ENCODE data around the gene SESN1.

SESN1 gene

DNA sequence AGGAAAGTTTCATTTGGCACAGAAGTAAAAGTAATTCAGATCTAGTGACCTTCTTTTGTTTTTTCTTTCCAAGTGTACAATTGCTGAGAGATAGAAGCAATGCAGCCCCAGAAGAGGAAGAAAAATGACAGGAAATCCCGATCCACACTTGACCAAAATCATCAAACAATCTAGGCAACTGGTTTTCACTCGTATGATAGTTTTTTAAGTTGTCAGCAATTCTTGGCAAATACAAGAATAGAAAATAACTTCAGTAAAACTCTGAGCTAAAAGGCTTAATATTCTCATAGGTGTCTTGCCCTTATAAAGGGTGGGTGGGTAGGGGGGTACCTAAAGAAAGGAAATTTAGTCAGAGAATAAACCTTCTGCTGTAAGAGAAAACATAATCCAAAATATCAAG lies 36.0 kb downstream of the SESN1 start:
- no peak for DNase-seq

DNA sequence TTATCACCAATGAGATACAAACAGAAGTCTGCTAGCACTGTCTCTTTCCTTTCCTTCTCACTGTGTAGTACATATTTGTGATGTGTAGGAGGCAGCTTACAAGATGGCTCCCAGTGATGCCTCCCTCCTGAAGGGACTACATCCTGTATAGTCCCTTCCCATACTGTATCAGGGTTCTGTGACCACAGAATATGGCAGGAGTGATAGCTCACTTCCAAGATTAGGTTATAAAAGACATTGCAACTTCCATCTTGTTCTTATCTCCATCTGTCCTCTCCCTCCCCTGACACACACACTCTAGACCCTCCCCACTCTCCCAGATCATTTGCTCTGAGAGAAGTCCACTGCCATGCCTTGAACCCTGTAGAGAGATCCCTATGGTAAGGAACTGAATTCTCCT lies 38.0 kb downstream of the SESN1 start:
- no peak for DNase-seq

DNA sequence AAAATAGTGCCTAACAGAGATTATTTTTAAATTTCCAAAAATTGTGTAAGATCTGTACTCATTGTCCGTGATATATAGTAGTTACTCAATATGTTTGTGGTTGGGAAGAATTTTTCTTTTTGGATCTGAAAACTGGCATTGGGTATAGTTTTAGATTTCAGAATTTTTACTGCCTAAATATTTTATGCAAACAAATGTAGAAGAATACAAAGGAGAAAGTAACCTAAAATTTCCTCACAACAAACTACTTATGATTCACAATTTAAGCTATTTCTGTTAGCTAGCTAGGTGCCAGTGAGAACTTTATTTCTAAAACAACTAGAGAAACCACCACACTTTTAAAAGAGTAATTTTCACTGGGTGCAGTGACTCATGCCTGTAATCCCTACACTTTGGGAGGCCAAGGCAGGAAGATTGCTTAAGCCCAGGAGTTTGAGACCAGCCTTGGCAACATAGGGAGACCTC lies 38.8 kb downstream of the SESN1 start:
- peak; percentile 58 for DNase-seq

DNA sequence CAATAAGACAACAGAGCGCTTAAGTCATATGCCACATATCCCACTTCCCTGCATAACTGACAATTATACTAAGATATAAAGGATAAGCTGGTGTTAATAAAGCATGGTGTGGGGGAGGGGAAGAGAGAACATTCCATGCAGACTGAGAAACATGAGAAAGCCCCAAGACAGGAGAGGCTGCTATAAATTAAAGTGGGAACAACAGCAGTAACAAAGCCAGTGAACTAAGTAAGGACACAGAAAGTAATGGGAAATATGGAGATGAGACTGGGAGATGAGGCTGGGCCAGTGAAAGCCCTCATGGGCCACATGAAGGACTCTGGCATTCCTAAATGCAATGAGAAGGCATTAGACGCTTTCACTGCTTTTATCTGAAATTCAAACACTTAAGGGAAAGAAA lies 41.3 kb downstream of the SESN1 start:
- peak; percentile 65 for DNase-seq

DNA sequence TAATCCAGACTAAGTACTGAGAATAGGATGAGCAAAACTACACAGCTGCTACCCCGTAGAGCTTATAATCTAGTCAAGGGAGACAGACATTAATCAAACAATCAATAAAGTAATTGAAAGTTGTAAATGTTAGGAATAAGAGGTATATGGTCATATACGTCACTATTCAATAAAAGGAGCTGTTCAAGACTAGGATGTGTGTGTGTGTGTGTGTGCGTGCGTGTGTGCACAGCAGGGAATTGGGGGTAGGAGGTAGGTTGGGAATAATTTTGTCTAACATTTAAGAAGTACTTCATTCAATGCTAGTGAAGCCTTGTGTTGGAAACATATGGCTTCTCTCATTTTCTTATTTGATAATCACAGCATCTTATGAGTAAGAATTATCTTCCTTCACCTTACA lies 41.8 kb downstream of the SESN1 start:
- no peak for DNase-seq

DNA sequence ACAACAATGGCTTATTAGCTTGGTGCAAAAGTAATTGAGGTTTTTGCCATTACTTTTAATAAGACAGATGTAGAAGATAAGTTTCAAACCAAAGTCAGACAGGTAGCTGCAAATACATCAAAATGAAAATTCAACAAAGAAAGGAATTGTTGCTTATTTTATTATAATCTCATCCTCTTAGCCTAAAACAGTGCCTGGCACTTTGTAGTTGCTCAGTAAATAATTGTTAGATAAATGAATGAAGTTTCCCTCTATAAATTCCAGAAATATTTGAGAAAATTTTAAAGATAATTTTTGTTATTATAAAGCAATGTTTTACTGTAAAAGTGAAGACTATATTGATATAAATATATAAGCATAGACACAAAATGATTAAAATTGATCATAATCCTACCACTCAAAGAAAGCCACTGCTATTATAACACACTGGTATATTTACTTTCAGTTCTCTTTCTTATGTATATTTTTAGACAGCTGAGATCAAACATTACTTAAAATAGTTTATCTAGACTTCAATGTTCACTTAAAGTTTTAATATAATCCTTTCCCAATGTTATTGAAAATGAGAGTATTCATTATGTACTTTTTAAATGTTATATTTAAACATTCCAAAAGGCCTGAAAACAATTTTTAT lies 42.5 kb downstream of the SESN1 start:
- DNase-seq: no peak

DNA sequence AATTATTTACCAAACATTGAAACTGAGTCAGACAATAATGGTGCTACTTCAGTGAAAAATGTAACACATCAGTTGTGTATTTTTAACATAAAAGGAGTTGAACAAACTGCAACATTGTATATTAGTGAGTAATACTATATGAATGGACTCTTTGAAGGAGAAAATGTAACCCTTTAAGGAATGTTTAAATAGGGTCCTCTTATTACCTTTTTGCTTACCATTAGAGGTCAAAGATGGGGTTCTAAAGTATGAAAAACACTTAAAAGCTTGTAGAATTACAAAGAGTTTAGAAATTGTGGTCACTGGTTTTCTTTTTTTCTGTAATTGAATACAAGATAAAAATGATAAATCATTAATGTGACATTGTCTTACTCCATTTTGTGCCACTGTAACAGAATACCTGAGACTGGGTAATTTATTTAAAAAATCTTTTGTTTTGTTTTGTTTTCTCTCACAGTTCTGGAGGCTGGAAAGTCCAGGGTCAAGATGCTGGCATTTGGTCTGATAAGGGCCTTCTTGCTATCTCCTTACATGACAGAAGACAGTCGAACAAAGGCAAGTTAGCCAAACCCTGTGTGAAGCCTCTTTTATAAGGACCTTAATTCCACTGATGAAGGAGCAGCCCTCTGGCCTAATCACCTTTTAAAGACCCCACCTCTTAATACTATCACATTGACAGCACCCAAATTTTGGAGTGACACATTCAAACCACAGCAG lies 43.2 kb downstream of the SESN1 start:
- peak; percentile 36 for DNase-seq

DNA sequence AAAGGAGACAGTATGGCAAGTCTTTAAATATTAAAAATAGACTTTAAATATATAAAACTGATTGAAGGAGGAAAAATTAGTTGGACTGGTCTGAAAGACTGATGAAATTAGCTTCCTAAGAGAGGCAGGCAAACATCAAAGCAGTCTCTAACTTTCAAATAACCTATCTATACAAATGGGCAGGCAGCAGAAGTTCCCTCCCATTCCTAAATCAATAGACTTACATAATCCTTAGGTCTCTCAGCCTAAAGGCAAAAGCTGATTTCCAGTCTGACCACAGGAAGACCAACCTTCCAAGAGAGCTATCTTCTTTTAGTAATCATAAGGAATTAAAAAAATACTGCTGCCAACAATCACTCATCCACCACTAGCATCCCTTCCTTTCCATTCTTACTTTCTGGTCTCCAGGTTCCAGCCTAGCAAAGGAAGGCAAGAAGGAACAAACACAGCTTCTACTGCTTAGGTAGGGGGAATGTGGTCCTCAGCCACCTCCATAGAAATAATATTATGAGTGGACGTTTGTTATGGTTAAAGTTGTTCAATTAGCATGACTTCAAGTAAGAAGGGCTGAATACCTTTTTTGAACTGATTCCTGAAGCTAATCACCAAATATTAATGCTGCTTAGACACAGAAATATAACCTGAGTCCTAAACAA lies 44.1 kb downstream of the SESN1 start:
- DNase-seq: no peak

DNA sequence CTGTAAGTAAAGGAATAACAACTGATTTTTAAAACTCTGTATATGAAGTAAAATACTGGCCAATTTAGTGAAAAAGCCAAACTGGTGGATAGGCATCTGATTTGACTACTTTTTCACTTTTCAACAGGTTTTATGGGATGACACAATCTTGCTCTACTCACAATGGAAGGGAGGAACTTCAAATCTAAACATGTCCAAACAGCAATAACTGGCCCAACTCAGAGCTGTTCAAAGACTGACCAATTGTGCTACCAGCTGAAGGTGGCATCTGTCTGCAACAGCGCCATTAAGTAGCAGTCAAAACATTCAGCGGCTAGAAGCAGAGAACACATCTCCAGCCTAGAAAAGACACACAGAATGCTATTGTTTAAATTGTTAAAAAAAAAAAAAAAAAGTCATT lies 44.6 kb downstream of the SESN1 start:
- no peak for DNase-seq

DNA sequence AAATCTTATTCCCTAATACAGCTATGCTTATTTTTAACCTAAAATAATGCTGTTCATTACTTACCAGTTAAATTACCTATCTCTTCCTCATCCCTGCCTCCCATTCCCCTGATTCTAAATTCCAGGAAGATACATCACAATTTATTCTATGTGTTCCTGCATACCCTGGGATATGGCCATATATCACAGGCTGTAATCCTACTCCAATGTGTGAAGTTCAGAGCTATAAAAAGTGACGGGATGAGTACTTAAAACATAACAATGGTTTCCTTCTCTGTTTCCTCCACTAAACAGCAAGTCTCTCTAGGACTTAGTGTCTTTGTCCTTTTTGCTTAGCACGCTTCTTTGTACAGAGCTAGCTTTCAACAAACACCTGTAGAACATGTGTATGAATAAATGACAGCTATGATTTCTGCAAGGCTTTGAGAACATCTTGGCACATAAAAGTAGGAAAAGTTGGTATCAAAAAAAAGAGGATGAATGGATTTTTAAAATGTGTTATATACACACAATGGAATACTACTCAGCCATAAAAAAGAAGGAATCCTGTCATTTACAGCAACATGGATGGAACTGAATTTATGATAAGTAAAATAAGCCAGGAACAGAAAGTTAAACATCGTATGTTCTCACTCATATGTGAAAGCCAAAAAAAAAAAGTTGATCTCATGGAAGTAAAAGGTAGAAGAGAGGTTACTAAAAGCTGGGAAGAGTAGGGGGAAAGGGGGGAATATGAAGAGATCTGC lies 45.8 kb downstream of the SESN1 start:
- DNase-seq: peak; percentile 43

DNA sequence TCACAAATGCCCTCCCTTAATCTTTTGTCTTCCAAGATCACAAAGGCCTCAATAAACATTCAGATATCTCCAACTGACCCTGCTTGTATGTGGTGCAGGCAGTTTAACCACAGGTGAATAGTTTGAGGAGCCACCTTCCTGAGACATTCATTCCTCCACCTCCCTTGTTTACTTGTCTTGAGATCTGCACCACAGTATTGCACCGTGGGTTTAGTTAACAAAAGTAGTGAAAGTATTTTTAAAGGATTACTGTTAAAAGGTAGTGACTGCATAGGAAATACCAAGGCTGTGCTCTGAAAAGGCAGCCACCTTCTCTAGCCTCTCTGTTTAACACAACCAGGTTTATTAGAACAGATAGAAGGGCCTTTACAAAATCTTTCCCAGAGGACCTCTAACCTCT lies 46.5 kb downstream of the SESN1 start:
- DNase-seq: no peak

DNA sequence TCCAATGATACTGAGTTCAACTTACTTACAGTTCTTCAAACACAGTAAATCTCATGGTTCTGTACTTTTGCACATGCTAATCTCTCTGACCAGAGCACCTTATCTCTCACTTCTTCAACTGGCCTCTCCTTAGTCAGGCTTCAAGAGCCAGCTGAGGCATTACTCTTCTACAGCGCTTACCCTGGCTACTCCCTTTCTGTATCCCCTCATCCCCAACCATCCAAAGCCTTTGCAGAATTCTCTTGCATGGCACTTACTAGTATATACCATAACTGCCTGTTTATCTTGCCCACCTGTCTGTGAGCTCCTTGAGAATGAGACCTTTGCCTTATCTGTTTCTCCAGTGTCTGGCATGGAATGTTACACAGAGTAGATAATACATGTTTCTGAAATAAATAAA lies 49.2 kb downstream of the SESN1 start:
- DNase-seq: no peak

DNA sequence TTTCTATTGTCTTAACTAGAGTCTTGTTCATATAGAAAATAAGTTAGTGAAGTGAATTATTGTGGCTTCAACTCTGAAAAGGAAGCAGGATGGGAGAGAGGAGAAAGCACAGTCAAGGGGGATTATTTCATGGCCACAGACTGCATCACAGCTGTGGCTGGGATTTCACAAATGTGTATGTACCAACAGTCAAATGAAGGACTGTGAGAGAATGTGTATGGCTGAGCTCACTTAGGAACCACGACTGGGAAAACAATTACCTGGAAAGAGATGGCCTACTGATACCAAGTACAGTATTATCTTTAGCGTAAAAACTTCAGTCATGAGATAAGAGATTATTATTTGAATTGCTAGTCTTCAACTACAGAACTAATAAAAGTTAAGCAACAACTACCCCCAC lies 54.9 kb downstream of the SESN1 start:
- DNase-seq: no peak

DNA sequence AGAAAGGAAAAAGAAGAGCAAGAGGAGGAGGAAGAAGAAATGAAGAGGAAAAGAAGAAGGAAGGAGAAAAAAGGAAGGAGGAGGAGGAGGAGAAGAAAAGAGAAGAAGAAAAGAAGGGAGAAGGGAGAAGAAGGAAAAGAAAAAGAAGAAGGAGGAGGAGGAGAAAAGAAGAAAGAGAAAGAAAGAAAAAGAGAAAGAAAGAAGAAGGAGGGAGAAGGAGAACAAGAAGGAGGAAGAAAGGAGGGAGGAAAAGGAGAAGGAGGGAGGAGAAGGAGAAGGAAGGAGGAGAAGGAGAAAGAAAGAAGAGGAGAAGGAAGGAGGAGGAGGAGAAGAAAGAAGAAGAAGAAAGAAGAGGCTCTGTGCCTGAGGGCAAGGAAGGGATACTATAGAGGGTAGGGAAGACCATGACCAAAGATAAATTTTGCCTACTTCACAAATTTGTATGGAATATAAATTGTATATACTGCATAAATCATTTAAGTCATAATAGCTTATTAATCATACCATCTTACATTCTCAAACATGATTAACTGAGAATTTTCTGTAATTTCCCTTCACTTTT lies 55.7 kb downstream of the SESN1 start:
- no peak for DNase-seq

DNA sequence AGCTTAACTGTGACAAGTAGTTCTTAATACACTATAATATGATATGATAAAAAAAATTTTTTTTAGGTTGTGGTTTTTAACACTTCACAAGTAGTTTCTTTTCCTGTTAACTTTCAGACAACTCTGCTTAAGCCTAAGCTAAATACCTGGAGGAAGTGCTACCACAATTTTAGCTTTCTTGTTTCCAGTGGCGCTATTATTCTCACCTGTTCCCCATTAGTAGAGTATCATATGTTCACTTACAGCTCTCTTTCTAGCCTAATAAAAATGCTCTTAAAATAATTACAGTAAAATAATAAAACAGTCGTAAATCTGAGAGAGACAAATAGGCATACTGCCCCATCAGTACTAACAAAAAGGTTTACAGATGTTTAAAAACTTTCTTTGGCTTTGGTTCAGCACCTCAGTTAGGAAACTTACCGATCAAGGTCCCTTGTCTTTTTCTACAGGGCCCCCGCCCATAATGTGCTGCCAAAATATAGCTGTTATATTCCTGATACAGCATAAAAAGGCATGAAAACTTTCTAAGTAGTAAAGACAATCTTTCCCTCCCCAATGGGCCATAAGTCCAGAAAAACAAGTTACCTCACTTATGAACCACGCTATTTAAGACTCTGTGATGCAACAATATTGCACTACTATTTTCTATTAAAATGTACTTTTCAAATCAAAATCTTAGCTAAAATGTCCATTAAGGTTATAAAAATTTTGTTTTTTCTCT lies 57.9 kb downstream of the SESN1 start:
- DNase-seq: no peak

DNA sequence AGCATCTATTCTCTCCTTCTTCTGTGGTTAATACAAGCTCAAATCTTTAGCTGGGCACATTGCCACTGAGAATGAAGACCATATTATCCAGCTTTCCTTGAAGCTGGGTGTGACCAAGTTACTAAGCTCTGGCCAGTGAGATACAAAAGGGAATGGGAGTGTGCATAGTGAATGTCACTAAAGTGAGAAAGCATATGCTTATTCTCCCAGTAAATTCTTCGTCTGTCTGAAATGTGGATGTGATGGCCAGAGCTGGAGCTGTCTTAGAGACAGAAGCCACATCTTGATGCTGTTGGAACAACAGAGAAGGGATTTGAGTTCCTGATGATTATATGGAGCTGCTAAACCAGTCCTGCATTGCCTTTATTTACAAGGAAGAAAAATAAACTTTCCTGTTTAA lies 60.1 kb downstream of the SESN1 start:
- no peak for DNase-seq

DNA sequence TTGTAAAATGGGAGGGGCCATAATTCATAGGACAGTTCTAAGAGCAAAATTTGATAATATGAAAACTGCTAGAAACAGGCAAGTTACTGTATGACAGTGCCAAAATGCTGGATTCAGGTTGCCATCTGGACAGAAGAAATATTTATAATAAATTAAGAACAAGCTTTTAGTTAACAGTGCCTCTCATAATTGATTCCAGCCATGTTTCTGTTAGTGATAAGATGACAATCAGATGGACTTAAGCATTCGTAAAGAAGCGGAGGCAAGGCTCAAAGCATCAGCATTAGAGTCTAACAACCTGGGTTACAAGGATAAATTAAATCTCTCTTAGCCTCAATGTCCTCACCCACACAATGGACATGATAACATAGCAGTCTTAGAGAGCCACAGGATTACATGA lies 61.0 kb downstream of the SESN1 start:
- DNase-seq: no peak

DNA sequence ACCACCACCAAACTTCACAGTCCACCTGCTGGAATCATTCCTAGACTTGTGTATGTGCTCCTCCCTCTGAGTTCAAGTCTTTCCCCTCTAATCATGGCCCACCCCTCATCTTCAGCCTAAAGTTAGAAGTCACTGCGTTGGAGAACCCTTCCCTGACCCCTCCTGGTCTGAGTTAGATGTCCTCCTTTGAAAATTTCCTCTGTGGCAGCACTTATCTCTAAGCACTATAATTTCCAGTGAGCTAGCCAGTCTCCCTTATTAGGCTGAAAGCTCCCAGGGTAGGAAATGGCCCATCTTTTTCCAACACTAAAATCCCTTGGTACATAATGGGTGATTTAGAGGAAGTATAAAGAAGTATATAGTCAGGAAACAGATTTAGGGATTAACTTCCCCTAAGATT lies 63.2 kb downstream of the SESN1 start:
- DNase-seq: no peak

DNA sequence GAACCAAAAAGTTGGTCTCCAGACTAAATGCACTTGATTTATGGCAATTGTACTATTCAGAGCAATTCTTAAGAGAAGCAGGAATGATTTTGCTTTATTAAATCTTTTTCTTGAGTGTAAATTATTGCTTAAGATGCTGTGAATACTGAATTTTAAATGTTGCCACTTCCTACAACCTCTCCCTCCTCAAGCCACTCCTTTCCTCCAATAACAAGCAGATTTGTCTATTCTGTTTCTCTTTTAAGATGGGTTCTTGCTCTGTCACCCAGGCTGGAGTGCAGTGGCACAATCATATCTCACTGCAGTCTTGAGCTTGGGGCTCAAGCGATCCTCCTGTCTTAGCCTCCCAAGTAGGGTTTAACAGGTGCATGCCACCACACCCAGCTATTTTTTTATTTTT lies 65.3 kb downstream of the SESN1 start:
- no peak for DNase-seq

DNA sequence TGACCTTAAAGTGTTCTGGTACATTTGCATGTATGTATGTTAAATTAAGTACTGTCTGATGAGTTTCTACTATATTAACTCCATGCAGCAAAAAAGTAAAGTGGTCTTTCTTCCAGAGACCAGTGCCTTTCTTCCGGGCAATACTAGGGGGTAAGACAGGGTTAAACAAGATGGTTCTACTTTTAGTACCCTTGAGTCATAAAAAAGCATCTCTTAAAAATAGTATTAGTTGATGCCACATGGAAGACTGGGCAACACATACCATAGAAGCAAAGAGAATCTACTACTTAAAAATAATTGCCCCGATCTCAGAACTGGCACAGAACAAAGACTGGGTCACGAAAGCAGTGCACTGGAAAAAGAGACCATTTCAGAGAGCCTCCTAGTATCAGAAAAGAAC lies 66.2 kb downstream of the SESN1 start:
- no peak for DNase-seq

DNA sequence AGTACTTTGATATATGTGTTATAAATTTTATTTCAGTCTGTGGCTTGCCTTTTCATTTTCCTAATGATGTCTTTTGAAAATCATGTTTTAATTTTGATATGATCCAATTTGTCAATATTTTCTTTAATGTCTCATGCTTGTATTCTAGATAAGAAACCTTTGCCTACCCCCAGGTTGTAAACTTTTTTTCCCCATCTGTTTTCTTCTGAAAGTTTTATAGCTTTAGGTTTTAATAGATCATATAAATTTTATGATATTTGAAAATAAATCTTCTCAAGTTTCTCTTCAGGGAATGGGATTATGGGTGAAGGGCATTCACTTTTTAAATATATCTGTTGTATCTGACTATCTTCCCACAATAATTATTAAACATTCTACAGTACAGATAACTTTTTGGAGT lies 66.7 kb downstream of the SESN1 start:
- no peak for DNase-seq

DNA sequence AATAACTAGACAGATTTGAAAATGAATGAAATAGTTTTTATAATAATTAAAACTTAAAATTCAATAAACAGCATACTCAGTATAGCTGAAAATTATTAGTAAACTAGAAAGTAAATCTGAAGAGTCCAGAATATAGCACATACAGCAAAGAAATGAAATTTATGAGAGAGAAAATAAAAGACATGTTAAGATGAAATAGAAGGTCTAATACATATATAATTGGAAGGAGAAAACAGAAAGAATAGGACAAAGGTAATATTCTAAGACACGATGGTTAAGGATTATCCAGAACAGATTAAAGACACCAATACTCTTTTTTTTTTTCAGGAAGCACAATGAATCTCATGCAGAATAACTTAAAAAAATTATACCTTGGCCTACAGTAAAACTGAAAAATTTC lies 69.0 kb downstream of the SESN1 start:
- DNase-seq: no peak

DNA sequence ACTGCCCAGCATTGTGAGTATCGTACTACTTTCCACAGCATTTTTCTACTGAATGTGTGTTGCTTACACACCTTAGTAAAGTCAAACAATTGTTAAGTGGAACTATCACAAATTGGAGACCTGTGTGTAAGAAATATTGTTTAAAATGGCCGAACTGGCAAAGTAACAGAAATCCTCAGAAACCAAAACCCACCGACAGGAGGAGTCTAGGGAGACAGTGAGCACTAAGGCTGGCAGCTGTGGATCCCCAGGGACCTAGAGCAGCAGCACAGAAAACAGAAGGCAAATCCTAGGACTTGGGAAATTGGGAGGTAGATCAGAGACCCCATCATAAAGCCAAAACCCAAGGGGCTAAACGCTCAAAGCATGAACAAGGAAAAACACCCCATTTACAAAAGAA lies 69.9 kb downstream of the SESN1 start:
- no peak for DNase-seq

Data from fibroblast of skin of right quadriceps (primary cell).